Measurements from ENCODE around the gene NT5DC4.
A peak's percentile ranks its signal among the peaks of the same experiment; 100 is the strongest.
"Not testable (repeated sequence)": the region's sequence is repeated elsewhere in the genome, so short reads cannot be mapped to it uniquely, and the experiment has no call there.

Gene NT5DC4

GRCh38 chr2:112691881-112692281, 28.9 kb upstream of the NT5DC4 start:
- H3K9me3 Mint-ChIP-seq = no peaks in the 10 kb centered on the region
- no peaks in the 10 kb centered on the region for H3K36me3 Mint-ChIP-seq (ENCODE audit: low read depth)
- H3K4me3 Mint-ChIP-seq = no peak overlapping the region
- no peaks in the 10 kb centered on the region for H3K27me3 Mint-ChIP-seq
- ATAC-seq (no peak), DNase-seq (no peak)
- H3K27ac Mint-ChIP-seq = peak overlapping the region; percentile 77
- peaks cover 34% of the 10 kb centered on the region for H3K4me1 Mint-ChIP-seq

GRCh38 chr2:112692495-112692911, 28.3 kb upstream of the NT5DC4 start:
- ATAC-seq (peak; percentile 93), DNase-seq (peak; percentile 59)
- H3K4me3 Mint-ChIP-seq = peak overlapping the region; percentile 24
- H3K4me1 Mint-ChIP-seq = peaks cover 34% of the 10 kb centered on the region
- H3K27ac Mint-ChIP-seq = peak overlapping the region; percentile 77
- H3K27me3 Mint-ChIP-seq = no peaks in the 10 kb centered on the region
- H3K36me3 Mint-ChIP-seq (ENCODE audit: low read depth) = no peaks in the 10 kb centered on the region
- no peaks in the 10 kb centered on the region for H3K9me3 Mint-ChIP-seq

- peaks cover 34% of the 10 kb centered on the region for H3K4me1 Mint-ChIP-seq
- DNase-seq (peak; percentile 53), ATAC-seq (peak; percentile 46)
- H3K9me3 Mint-ChIP-seq = no peaks in the 10 kb centered on the region
- H3K27me3 Mint-ChIP-seq = no peaks in the 10 kb centered on the region
- H3K36me3 Mint-ChIP-seq (ENCODE audit: low read depth) = no peaks in the 10 kb centered on the region
- H3K4me3 Mint-ChIP-seq = peak overlapping the region; percentile 24
- peak overlapping the region; percentile 77 for H3K27ac Mint-ChIP-seq
Measured at GRCh38 chr2:112692918-112693317, 27.9 kb upstream of the NT5DC4 start.

- H3K27ac Mint-ChIP-seq = no peak overlapping the region
- peaks cover 32% of the 10 kb centered on the region for H3K4me1 Mint-ChIP-seq
- H3K27me3 Mint-ChIP-seq = no peaks in the 10 kb centered on the region
- no peaks in the 10 kb centered on the region for H3K36me3 Mint-ChIP-seq (ENCODE audit: low read depth)
- ATAC-seq (no peak), DNase-seq (no peak)
- H3K4me3 Mint-ChIP-seq = no peak overlapping the region
- no peaks in the 10 kb centered on the region for H3K9me3 Mint-ChIP-seq
Measured at GRCh38 chr2:112693596-112693995, 27.2 kb upstream of the NT5DC4 start.

GRCh38 chr2:112694182-112694581, 26.6 kb upstream of the NT5DC4 start:
- Mint-ChIP-seq H3K36me3 (ENCODE audit: low read depth) (no peaks in the 10 kb centered on the region), H3K27ac (no peak overlapping the region), H3K4me1 (peaks cover 32% of the 10 kb centered on the region), H3K4me3 (no peak overlapping the region), H3K9me3 (no peaks in the 10 kb centered on the region), H3K27me3 (peaks cover 3% of the 10 kb centered on the region)
- DNase-seq (no peak), ATAC-seq (no peak)

- no peak for DNase-seq
- H3K4me3 Mint-ChIP-seq = no peak overlapping the region
- H3K27me3 Mint-ChIP-seq = peaks cover 7% of the 10 kb centered on the region
- ATAC-seq = no peak
- H3K9me3 Mint-ChIP-seq = no peaks in the 10 kb centered on the region
- H3K36me3 Mint-ChIP-seq (ENCODE audit: low read depth) = no peaks in the 10 kb centered on the region
- peaks cover 12% of the 10 kb centered on the region for H3K4me1 Mint-ChIP-seq
- H3K27ac Mint-ChIP-seq = no peak overlapping the region
Measured at GRCh38 chr2:112698834-112699515, 21.8 kb upstream of the NT5DC4 start.

GRCh38 chr2:112699984-112700667, 20.7 kb upstream of the NT5DC4 start:
- Mint-ChIP-seq H3K4me1 (peaks cover 12% of the 10 kb centered on the region), H3K27ac (peak overlapping the region; percentile 23), H3K36me3 (ENCODE audit: low read depth) (no peaks in the 10 kb centered on the region), H3K9me3 (no peaks in the 10 kb centered on the region), H3K27me3 (peaks cover 11% of the 10 kb centered on the region), H3K4me3 (no peak overlapping the region)
- ATAC-seq = no peak
- DNase-seq = no peak

GRCh38 chr2:112701052-112701451, 19.8 kb upstream of the NT5DC4 start:
- Mint-ChIP-seq H3K9me3 (no peaks in the 10 kb centered on the region), H3K36me3 (ENCODE audit: low read depth) (no peaks in the 10 kb centered on the region), H3K4me1 (peaks cover 20% of the 10 kb centered on the region), H3K27ac (no peak overlapping the region), H3K4me3 (no peak overlapping the region), H3K27me3 (peaks cover 11% of the 10 kb centered on the region)
- DNase-seq (no peak), ATAC-seq (no peak)

- no peaks in the 10 kb centered on the region for H3K36me3 Mint-ChIP-seq (ENCODE audit: low read depth)
- peaks cover 45% of the 10 kb centered on the region for H3K4me1 Mint-ChIP-seq
- no peak overlapping the region for H3K27ac Mint-ChIP-seq
- peaks cover 15% of the 10 kb centered on the region for H3K27me3 Mint-ChIP-seq
- DNase-seq (no peak), ATAC-seq (no peak)
- H3K4me3 Mint-ChIP-seq = no peak overlapping the region
- H3K9me3 Mint-ChIP-seq = no peaks in the 10 kb centered on the region
Measured at GRCh38 chr2:112703684-112704083, 17.1 kb upstream of the NT5DC4 start.

GRCh38 chr2:112705575-112705974, 15.2 kb upstream of the NT5DC4 start:
- Mint-ChIP-seq H3K9me3 (no peaks in the 10 kb centered on the region), H3K4me1 (peaks cover 45% of the 10 kb centered on the region), H3K36me3 (ENCODE audit: low read depth) (no peaks in the 10 kb centered on the region), H3K27ac (no peak overlapping the region), H3K4me3 (no peak overlapping the region), H3K27me3 (peaks cover 8% of the 10 kb centered on the region)
- no peak for ATAC-seq
- no peak for DNase-seq

- H3K27ac Mint-ChIP-seq = peak overlapping the region; percentile 21
- DNase-seq = peak; percentile 65
- peaks cover 8% of the 10 kb centered on the region for H3K27me3 Mint-ChIP-seq
- peaks cover 48% of the 10 kb centered on the region for H3K4me1 Mint-ChIP-seq
- H3K9me3 Mint-ChIP-seq = no peaks in the 10 kb centered on the region
- no peak overlapping the region for H3K4me3 Mint-ChIP-seq
- no peaks in the 10 kb centered on the region for H3K36me3 Mint-ChIP-seq (ENCODE audit: low read depth)
- ATAC-seq = peak; percentile 93
Measured at GRCh38 chr2:112706170-112706664, 14.6 kb upstream of the NT5DC4 start.

GRCh38 chr2:112706947-112707346, 13.9 kb upstream of the NT5DC4 start:
- DNase-seq; H3K27ac Mint-ChIP-seq; H3K36me3 Mint-ChIP-seq (ENCODE audit: low read depth); H3K4me3 Mint-ChIP-seq; H3K27me3 Mint-ChIP-seq; H3K9me3 Mint-ChIP-seq; ATAC-seq: not testable (repeated sequence)
- H3K4me1 Mint-ChIP-seq = peaks cover 45% of the 10 kb centered on the region

- peaks cover 46% of the 10 kb centered on the region for H3K4me1 Mint-ChIP-seq
- no peak for DNase-seq
- peaks cover 11% of the 10 kb centered on the region for H3K27me3 Mint-ChIP-seq
- ATAC-seq = no peak
- H3K4me3 Mint-ChIP-seq = no peak overlapping the region
- no peaks in the 10 kb centered on the region for H3K9me3 Mint-ChIP-seq
- no peak overlapping the region for H3K27ac Mint-ChIP-seq
- H3K36me3 Mint-ChIP-seq (ENCODE audit: low read depth) = no peaks in the 10 kb centered on the region
Measured at GRCh38 chr2:112708968-112709367, 11.9 kb upstream of the NT5DC4 start.

GRCh38 chr2:112709703-112710102, 11.1 kb upstream of the NT5DC4 start:
- peaks cover 46% of the 10 kb centered on the region for H3K4me1 Mint-ChIP-seq
- DNase-seq (no peak), ATAC-seq (no peak)
- no peaks in the 10 kb centered on the region for H3K9me3 Mint-ChIP-seq
- no peak overlapping the region for H3K27ac Mint-ChIP-seq
- no peak overlapping the region for H3K4me3 Mint-ChIP-seq
- no peaks in the 10 kb centered on the region for H3K36me3 Mint-ChIP-seq (ENCODE audit: low read depth)
- peaks cover 8% of the 10 kb centered on the region for H3K27me3 Mint-ChIP-seq
